GM18858 (cell line): ENCODE results near the gene FGF16.
"Not testable (repeated sequence)": the region's sequence is repeated elsewhere in the genome, so short reads cannot be mapped to it uniquely, and the experiment has no call there.

Source experiments
- ATAC-seq: cut with Tn5 transposase; IDR thresholded peaks from one replicate; pipeline ENCODE4 v1.9.1; 2021; ENCODE audit not compliant: unreplicated experiment

FGF16 gene

DNA sequence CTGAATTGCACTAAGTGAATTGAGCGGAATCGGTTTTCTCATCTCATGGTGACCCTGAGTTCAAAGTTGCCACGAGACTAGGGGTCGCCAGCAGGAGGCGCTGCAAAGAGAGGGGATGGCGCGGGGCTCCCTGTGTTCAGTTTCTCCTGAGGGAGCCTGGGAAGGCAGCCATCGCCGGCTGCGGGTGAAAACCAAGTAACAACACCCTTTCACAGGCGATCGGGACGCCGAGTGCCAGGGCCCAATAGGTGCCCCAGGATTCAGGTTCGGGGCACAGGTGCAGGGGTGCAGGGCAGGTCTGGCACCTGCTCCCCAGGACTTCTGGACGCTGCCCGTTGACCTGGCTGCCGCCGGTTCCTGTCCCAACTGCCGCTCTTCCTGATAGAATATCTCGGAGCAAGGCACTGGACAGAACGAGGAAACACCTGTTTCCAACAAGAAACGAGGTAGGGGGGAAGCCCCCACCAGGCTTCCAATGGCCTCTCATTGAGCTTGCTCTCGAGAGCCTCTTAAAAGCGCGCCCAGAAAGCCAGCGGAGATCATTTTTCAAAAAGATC, 1.1 kb upstream of the FGF16 start:
- ATAC-seq = no peak

DNA sequence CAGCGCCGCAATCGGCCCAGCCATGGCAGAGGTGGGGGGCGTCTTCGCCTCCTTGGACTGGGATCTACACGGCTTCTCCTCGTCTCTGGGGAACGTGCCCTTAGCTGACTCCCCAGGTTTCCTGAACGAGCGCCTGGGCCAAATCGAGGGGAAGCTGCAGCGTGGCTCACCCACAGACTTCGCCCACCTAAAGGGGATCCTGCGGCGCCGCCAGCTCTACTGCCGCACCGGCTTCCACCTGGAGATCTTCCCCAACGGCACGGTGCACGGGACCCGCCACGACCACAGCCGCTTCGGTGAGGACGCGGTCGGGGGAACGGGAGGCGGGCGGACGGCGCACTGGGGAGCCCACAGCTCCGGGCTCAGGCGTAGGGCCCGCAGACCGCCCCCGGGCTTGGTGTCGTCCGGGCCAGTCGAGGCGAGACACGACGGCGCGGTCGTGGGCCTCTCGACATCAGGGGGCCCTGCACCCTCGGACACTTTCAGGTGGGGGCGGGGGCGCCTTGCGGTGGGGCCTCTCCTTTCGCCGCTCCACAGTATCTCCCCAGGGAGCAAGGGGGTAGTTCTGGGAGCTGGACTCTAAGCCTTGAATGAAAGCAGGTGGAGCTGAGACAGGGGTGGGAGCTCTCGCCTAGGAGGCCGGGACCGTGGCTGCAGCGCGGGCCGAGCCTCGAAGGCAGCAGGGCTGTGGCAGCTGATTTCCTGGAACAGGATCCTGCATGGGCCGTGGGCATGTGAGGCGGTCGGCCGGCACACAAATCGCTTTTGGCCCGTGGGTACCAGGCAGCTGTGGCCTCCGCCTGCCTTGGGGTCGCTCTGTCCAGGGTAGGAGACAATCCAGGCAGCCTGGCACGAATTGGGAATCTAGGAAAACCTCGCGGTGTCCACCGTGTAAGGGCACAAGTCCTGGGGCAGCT, 722 bp downstream of the FGF16 start:
- no peak for ATAC-seq

DNA sequence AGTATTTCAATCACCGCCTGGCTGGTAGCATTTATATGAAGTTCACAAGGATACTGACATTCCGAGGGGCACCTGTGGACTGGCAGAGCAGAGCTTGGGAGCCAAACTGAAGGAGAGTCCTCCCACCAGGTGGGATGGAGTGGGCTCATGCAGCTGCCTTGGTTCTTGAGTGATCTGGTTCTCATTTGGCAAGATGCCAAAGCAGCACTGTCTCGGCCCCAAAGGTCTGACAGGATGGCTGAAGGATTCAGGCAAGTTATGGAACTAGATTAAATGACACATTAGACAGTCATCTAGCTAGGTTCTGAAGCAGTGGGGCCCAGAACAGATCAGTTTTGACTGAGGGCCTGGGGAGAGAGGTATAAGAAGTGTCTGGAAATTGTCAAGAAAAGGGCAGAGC, 3.2 kb downstream of the FGF16 start:
- ATAC-seq = no peak

DNA sequence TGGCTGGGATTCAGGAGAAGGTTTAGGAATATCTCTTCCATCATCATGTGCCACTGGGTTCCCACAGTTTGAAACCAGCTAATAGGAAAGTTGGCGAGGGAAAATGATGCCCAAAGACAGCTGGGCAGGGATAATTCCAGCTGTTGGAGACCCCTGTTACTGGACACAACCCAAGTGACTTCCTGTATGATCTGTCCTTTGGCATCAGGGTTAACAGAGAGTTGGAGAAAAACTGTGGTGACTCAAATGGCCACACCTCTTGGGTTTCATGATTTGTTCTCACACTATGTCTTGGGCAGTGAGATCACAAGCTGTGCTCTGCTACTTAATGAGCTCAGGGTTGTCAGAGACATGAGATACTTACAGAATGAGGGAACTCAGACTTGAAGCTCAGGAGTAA, 3.8 kb downstream of the FGF16 start:
- ATAC-seq = no peak

DNA sequence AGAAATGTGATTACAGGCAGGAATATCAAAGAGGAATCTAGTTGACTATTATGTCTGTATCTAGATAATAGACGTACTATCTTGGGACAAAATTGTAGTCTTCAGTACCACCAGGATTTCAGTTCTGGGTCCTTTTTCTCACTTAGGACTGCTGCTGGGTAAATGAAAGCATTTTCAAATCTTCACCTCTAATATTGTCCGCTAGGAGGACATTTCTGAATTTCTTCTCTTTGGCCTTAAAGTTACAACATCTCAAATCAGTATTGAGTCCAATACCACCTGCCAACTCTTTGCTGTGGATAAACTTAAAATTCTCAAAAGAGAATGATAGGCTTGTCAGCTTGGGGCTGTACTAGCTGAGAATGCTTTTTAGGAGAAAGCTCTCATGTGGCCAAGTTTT, 6.0 kb downstream of the FGF16 start:
- no peak for ATAC-seq

DNA sequence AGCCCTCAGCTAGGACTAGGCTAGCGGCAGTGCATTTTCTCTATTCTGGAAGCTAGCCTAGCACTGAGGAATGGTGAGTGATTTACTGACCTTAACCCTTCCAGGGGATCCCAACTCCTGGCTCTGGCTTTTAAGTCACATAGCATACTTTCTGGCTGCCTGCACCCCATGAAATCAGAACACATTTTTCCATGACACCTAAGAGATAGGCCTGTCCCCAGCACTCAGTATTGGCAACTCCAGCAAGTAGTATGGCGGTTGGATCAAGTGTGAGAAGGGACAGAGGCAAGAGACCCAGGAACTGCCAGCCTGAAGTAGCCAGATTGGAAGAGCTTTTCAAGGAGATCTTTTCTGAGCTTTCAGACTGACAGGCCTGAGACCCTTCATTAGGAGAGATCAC, 8.2 kb downstream of the FGF16 start:
- ATAC-seq = no peak

DNA sequence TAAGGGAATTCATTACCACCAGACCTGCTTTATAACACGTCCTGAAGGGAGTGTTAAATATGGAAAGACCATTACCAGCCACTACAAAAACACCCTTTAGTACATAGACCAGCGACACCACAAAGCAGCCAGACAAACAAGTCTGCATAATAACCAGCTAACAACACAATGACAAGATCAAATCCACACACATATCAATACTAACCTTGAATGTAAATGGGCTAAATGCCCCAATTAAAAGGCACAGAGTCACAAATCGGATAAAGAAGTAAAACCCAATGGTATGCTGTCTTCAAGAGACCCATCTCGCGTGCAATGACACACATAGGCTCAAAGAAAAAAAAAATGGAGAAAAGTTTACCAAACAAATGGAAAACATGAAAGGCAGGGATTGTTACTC, 36.9 kb downstream of the FGF16 start:
- ATAC-seq = no peak

DNA sequence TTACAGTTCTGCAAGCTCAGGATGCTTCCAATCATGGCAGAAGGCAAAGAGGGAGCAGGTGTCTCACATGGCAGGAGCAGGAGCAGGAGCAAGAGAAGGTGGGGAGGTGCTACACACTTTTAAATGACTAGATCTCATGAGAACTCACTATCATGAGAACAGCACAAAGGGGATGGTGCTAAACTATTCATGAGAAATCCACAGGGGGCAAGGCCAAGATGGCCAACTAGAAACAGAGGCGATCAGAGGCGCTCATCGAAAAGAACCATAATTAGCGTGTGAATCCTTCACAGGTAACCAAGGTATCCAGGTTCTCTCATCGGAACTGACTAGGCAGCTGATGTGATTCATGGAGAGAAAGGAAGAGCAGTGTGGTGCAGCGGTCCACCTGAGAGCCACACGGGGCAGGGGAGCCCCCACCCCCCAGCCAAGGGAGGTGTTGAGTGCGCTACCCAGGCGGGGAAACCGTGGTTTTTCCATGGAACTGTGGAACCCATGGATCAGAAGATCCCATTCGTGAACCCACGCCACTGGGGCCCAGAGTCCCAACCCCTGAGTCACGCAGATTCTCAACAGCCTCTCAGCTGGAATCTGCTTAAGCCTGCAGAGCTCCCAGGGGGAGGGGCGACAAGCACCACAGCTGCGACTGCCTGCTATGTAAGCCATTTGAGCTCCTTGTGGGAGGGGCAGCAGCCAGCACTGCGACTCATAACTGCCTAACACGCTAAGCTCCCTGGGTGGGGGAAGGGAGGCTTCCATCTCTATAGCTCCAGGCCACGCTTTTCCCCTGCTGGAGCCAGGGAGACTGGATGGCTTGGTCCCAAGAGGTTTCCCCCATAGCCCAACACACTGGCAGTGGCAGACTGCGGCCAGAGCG, 46.7 kb downstream of the FGF16 start:
- no peak for ATAC-seq

DNA sequence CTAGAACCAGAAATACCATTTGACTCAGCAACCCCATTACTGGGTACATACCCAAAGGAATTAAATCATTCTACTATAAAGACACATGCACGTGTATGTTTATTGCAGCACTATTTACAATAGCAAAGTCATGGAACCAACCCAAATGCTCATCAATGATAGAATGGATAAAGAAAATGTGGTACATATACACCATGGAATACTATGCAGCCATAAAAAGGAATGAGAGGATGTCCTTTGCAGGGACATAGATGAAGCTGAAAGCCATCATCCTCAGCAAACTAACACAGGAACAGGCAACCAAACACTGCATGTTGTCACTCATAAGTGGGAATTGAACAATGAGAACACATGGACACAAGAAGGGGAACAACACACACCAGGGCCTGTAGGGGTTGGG, 53.0 kb downstream of the FGF16 start:
- not testable (repeated sequence) for ATAC-seq

DNA sequence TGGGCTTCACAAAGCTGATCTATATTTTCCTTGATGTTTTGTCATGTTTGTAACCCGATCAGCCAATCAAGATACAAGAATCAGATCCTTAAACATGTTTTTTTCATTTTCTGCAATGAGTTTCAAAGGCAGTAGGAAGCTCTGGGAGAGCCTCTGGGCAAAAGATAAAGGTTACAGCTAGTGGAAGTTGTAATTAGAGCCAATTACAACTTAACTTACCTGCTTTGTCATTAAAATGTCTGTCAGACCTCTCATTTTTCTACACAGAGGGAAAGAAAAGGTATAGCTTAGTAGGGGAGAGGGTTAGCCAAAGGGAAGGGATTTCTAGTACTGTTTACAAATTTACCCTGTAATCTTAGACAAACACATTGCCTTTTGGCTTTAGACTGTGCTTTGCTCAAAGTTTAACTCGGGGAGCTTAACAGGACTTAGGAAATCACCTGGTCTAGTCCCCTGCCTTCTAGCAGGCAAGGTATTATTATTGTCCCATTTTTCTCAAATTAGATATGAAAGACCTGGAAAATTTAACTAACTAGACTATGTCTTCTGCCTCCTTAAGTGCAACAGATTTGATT, 55.8 kb downstream of the FGF16 start:
- ATAC-seq = no peak

DNA sequence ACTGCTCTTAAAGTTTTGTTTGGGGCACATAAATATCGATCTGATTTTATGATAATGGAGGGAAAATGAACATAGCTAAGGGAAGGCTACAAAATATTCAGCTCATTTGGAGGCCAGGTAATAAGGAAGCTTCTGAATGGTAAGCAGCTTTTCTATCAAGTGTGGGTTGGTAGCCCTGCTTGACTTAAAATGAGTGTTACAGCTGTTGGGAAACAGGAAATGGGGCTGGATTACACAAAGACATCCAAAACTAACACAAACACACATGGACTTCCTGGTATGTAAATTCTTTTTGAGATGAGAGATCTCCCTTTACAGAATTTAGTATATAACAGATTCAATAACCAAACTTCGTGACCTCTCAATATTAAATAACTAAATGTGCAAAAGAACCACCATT, 58.0 kb downstream of the FGF16 start:
- no peak for ATAC-seq
